Measurements from ENCODE around the gene PIGH.

DNA sequence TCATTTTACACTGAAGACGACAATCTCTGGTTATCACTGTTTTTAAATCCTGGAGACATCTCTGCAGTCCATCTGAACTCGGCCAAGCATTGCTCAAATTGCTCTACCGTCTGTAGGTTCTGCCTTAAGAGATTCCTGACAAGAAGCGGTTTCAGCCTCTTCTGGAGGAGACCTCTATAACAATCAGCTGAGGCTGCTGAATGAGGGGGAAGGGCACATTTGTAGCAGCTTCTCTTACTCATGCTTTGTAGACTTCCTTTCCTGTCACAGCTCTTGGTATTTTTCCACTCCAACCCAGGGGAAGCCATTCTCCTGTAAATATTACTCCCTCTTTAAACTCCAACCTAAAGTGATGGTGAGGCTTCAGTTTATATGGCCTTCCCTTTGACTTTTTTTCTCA lies 22.6 kb upstream of the PIGH start:
- TF ChIP-seq, protein P1, sequence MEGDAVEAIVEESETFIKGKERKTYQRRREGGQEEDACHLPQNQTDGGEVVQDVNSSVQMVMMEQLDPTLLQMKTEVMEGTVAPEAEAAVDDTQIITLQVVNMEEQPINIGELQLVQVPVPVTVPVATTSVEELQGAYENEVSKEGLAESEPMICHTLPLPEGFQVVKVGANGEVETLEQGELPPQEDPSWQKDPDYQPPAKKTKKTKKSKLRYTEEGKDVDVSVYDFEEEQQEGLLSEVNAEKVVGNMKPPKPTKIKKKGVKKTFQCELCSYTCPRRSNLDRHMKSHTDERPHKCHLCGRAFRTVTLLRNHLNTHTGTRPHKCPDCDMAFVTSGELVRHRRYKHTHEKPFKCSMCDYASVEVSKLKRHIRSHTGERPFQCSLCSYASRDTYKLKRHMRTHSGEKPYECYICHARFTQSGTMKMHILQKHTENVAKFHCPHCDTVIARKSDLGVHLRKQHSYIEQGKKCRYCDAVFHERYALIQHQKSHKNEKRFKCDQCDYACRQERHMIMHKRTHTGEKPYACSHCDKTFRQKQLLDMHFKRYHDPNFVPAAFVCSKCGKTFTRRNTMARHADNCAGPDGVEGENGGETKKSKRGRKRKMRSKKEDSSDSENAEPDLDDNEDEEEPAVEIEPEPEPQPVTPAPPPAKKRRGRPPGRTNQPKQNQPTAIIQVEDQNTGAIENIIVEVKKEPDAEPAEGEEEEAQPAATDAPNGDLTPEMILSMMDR (IDR thresholded peaks at IDR 0.05; ENCODE audit: insufficient read depth, low read depth, low read length), result no peak
- TF ChIP-seq EZH2 (IDR thresholded peaks at IDR 0.05; ENCODE audit: insufficient read depth, low read length), result no peak
